PC-9 (cell line): ENCODE results near the gene PRKAG2. TPM values are rescaled to one million over a fixed set of nuclear protein-coding genes. Genes with fewer than 3 reads are reported as not detected.

Source experiments
- BruUV-seq: library from RNA; stranded (reverse); fragments of 400-500 nt; replicated peaks from 2 replicates; lab custom pipeline; 2021; lab: Mats Ljungman, UMichigan
- CTCF ChIA-PET: fragments of 300-600 bp; sonication (Branson Sonifier 250); formaldehyde crosslinking; loops from one replicate; lab custom pipeline; 2022; ENCODE audit warnings: antibody characterized with exemption; lab: Charles Lee
- POLR2A ChIA-PET: fragments of 300-600 bp; sonication (Branson Sonifier 250); formaldehyde crosslinking; loops from one replicate; lab custom pipeline; 2022; ENCODE audit warnings: antibody characterized with exemption; ENCODE audit not compliant: unreplicated experiment; lab: Charles Lee
- DNase-seq, 2 experiments: peaks; one replicate each; pipeline versions ENCODE4 v3.0.0 to v3.0.0-alpha.2; 2015 to 2022; ENCODE audit warnings: mixed read lengths in 1 of 2
- H2AFZ ChIP-seq: fragments of 200-600 bp; sonication (generic); 2 replicates; pipeline ENCODE4 v1.8.1; 2017; ENCODE audit warnings: antibody characterized with exemption
- H3F3A ChIP-seq: fragments of 200-600 bp; sonication (generic); 2 replicates; pipeline ENCODE4 v1.8.1; 2017; ENCODE audit warnings: antibody characterized with exemption, mild to moderate bottlenecking, low read depth; ENCODE audit not compliant: insufficient read depth
- H3K27ac ChIP-seq: fragments of 200-600 bp; sonication (generic); 2 replicates; pipeline ENCODE4 v1.6.1; 2016; ENCODE audit warnings: mixed run types
- H3K27me3 ChIP-seq: fragments of 200-600 bp; sonication (generic); 2 replicates; pipeline ENCODE4 v1.6.1; 2016; ENCODE audit warnings: low read depth, mixed run types; ENCODE audit not compliant: insufficient read depth
- H3K36me3 ChIP-seq: fragments of 200-600 bp; sonication (generic); 2 replicates; pipeline ENCODE4 v1.6.1; 2016; ENCODE audit warnings: low read depth, mixed run types
- H3K4me1 ChIP-seq: fragments of 200-600 bp; sonication (generic); replicated peaks from 2 replicates; pipeline ENCODE4 v1.6.1; 2016; ENCODE audit warnings: mixed run types; ENCODE audit not compliant: insufficient read depth
- H3K4me2 ChIP-seq: fragments of 200-600 bp; sonication (generic); 2 replicates; pipeline ENCODE4 v1.6.1; 2017; ENCODE audit warnings: mixed run types
- H3K4me3 ChIP-seq: fragments of 200-600 bp; sonication (generic); 2 replicates; pipeline ENCODE4 v1.6.1; 2016; ENCODE audit warnings: mixed run types
- H3K79me2 ChIP-seq: fragments of 200-600 bp; sonication (generic); 2 replicates; pipeline ENCODE4 v1.6.1; 2017; ENCODE audit warnings: low read depth, mixed run types
- H3K9me2 ChIP-seq: fragments of 200-600 bp; sonication (generic); 2 replicates; pipeline ENCODE4 v1.8.1; 2017; ENCODE audit warnings: mild to moderate bottlenecking; ENCODE audit not compliant: insufficient read depth
- H3K9me3 ChIP-seq: fragments of 200-600 bp; sonication (generic); 2 replicates; pipeline ENCODE4 v1.8.1; 2016; ENCODE audit warnings: low read depth; ENCODE audit not compliant: insufficient read depth
- H4K20me1 ChIP-seq: fragments of 200-600 bp; sonication (generic); 2 replicates; pipeline ENCODE4 v1.8.1; 2017; ENCODE audit not compliant: insufficient read depth
- CTCF ChIP-seq: fragments of 200-600 bp; sonication (generic); conservative IDR thresholded peaks from 2 replicates; pipeline ENCODE4 v1.6.1; 2017; ENCODE audit warnings: mixed run types, antibody characterized with exemption, mild to moderate bottlenecking, moderate library complexity
- EZH2 ChIP-seq: fragments of 200-600 bp; sonication (generic); IDR thresholded peaks from 2 replicates; pipeline ENCODE4 v1.8.0; 2017; ENCODE audit warnings: antibody characterized with exemption, low read depth
- intact Hi-C: fragments of 100-400 bp; cut with micrococcal nuclease; formaldehyde crosslinking; loops from one replicate; pipeline ENCODE4 v1.10.0; 2022; ENCODE audit not compliant: unreplicated experiment
- total RNA-seq: library from RNA; stranded (reverse); gene quantifications from 2 replicates; pipeline ENCODE4 v1.2.3, GENCODE V29; 2021

The PRKAG2 gene
- total RNA-seq, 1 experiment from 2014 or later = 37.3 TPM

GRCh38 chr7:151661587-151661986, 215.3 kb downstream of the PRKAG2 start:
- intact Hi-C loops = no loop called here
- no peaks in the 10 kb centered on the region for H3K9me3 ChIP-seq
- H3K4me2 ChIP-seq = no peak overlapping the region
- no peaks in the 10 kb centered on the region for H3K36me3 ChIP-seq
- ChIA-PET CTCF (no interaction called here), POLR2A (no interaction called here)
- no peaks in the 10 kb centered on the region for H3K79me2 ChIP-seq
- H3K27ac ChIP-seq = no peak overlapping the region
- H3K4me3 ChIP-seq = no peak overlapping the region
- no TSS peak for BruUV-seq
- no peak overlapping the region for H2AFZ ChIP-seq
- no peaks in the 10 kb centered on the region; the same call in 1 of the 2 replicates for H3F3A ChIP-seq
- no peaks in the 10 kb centered on the region for H4K20me1 ChIP-seq
- no peak for DNase-seq
- H3K9me2 ChIP-seq = no peaks in the 10 kb centered on the region
- no peaks in the 10 kb centered on the region for H3K4me1 ChIP-seq
- H3K27me3 ChIP-seq = no peaks in the 10 kb centered on the region
- TF ChIP-seq CTCF = no peak
- no peak for TF ChIP-seq EZH2

GRCh38 chr7:151660141-151660540, 216.8 kb downstream of the PRKAG2 start:
- Histone ChIP-seq H3K27me3 (no peaks in the 10 kb centered on the region), H3K9me2 (no peaks in the 10 kb centered on the region), H3K4me3 (no peak overlapping the region), H3K4me1 (no peaks in the 10 kb centered on the region), H3K79me2 (no peaks in the 10 kb centered on the region), H2AFZ (no peak overlapping the region), H3K4me2 (no peak overlapping the region), H4K20me1 (no peaks in the 10 kb centered on the region), H3K27ac (no peak overlapping the region), H3K36me3 (no peaks in the 10 kb centered on the region), H3K9me3 (no peaks in the 10 kb centered on the region), H3F3A (no peaks in the 10 kb centered on the region; the same call in 1 of the 2 replicates)
- DNase-seq = no peak
- no TSS peak for BruUV-seq
- CTCF ChIA-PET = no interaction called here
- POLR2A ChIA-PET = no interaction called here
- intact Hi-C loops = no loop called here
- no peak for TF ChIP-seq EZH2
- no peak for TF ChIP-seq CTCF

- Histone ChIP-seq H2AFZ (no peak overlapping the region), H3K9me2 (no peaks in the 10 kb centered on the region), H4K20me1 (no peaks in the 10 kb centered on the region), H3K27ac (no peak overlapping the region), H3K4me3 (no peak overlapping the region), H3K4me2 (no peak overlapping the region), H3F3A (no peaks in the 10 kb centered on the region; the same call in 1 of the 2 replicates), H3K79me2 (no peaks in the 10 kb centered on the region), H3K9me3 (no peaks in the 10 kb centered on the region), H3K36me3 (no peaks in the 10 kb centered on the region), H3K4me1 (no peaks in the 10 kb centered on the region), H3K27me3 (no peaks in the 10 kb centered on the region)
- ChIA-PET POLR2A (no interaction called here), CTCF (no interaction called here)
- TF ChIP-seq CTCF (no peak), EZH2 (no peak)
- BruUV-seq = no TSS peak
- no peak for DNase-seq
- intact Hi-C loops = no loop called here
Measured at GRCh38 chr7:151659219-151659618, 217.7 kb downstream of the PRKAG2 start.
